Measurements from ENCODE around the gene PGBD5.

The PGBD5 gene

DNA sequence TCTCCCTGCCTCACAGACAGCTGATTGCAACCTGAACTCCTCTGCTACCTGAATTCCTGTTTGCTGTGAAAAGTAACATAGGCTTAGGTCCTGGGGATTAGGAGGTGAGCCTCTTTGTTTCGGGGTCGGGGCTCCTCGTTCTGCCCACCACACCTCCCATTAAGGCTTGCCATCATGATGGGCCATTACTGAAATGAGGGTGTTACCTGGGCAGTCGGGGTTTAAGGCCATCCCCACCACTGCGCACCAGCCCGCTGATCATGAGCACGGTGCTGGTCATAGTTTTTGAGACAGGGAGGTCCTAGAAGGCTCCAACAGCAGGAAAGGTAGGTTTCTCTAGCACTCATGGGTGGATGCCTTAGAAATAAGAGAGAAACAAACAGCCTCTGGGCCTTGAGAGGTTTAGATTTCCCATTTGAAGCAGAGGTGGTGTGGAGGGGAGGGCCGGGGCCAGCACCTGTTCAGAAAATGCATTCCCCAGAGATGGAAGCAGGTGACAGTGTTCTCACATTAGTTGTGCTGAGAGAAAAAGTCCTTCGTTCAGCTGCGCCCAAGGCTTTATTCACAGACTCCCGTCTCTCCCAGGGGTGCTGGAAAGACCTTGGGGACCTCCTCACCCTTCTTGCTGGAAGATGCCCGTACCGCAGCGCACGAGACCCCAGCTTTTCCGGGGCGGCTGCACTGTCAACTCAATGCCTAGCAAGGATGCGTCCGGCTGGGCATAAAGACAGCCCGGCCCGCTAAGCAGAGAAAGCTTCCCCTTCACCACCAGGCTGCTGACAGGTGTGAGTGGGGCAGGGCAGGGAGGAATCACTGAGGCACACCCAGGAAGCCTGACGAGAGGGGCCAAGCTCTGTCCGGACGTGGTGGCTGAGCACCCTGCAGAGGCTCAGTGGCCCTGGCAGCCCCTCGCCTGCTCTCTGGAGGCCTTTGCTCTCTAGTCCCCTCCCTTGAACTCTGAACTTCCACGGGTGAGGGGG lies 125.5 kb downstream of the PGBD5 start:
- no peaks in the 10 kb centered on the region for H3K27me3 ChIP-seq (replicated peaks)
- H3K36me3 ChIP-seq (replicated peaks) = no peaks in the 10 kb centered on the region
- in situ Hi-C loops (cut with HindIII; ENCODE audit: low pct_ligation_motif_present, low sequenced_read_pairs) = loop anchor here (25.0 kb wide), 1 partner anchor 663 kb away; the partner anchor contains the start of genes TAF5L and URB2
- DNase-seq = no peak
- H3K27ac ChIP-seq = no peak overlapping the region
- TF ChIP-seq, protein P1, sequence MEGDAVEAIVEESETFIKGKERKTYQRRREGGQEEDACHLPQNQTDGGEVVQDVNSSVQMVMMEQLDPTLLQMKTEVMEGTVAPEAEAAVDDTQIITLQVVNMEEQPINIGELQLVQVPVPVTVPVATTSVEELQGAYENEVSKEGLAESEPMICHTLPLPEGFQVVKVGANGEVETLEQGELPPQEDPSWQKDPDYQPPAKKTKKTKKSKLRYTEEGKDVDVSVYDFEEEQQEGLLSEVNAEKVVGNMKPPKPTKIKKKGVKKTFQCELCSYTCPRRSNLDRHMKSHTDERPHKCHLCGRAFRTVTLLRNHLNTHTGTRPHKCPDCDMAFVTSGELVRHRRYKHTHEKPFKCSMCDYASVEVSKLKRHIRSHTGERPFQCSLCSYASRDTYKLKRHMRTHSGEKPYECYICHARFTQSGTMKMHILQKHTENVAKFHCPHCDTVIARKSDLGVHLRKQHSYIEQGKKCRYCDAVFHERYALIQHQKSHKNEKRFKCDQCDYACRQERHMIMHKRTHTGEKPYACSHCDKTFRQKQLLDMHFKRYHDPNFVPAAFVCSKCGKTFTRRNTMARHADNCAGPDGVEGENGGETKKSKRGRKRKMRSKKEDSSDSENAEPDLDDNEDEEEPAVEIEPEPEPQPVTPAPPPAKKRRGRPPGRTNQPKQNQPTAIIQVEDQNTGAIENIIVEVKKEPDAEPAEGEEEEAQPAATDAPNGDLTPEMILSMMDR (IDR thresholded peaks at IDR 0.05; ENCODE audit: low read depth, low read length, missing control alignments) = no peak
- H3K4me3 ChIP-seq (ENCODE audit: low read depth, low read length) = no peak overlapping the region

DNA sequence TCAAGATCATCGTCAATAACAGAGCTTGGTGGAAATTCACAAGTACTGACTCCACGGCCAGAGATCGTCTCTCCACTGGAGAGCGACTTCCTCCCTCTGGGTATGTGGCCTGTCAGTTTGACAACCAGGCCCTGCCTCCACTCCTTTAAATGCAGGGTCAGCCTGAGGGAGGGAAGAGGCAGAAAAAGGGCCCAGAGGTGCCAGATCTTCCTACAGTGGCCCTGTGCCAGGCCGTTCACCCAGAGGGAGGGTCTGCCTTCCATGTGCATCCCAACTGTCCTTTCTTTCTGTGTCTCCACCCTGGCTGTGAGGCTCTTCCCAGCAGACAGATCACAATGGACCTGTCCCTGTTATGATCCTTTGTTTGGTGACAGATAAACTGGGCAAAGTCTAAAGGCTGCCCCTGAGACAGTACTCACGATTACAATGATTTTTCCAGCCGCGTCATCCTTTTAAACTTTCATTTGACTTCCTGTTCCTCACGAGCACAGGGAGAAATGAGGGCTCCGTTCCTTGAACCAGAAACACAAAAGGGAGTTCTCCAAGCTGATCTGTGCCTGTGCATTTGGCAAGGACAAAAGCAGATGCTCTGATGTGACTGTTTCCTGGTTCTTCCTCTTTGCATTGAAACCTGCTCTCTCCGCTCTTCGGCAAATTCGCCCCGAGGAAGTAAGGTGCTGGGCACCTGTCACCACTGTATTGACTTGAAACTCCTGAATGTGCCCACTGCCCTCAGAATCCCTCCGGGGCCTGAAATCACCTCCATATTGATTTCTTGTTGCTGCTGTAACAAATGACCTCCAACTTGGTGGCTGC lies 126.7 kb downstream of the PGBD5 start:
- no peaks in the 10 kb centered on the region for H3K27me3 ChIP-seq (replicated peaks)
- TF ChIP-seq, protein P1 (IDR thresholded peaks at IDR 0.05; ENCODE audit: low read depth, low read length, missing control alignments) = no peak
- DNase-seq = no peak
- no peak overlapping the region for H3K4me3 ChIP-seq (ENCODE audit: low read depth, low read length)
- no peak overlapping the region for H3K27ac ChIP-seq
- in situ Hi-C loops (cut with HindIII; ENCODE audit: low pct_ligation_motif_present, low sequenced_read_pairs) = loop anchor here (25.0 kb wide), 1 partner anchor 662 kb away; the partner anchor contains the start of genes TAF5L and URB2
- H3K36me3 ChIP-seq (replicated peaks) = no peaks in the 10 kb centered on the region

DNA sequence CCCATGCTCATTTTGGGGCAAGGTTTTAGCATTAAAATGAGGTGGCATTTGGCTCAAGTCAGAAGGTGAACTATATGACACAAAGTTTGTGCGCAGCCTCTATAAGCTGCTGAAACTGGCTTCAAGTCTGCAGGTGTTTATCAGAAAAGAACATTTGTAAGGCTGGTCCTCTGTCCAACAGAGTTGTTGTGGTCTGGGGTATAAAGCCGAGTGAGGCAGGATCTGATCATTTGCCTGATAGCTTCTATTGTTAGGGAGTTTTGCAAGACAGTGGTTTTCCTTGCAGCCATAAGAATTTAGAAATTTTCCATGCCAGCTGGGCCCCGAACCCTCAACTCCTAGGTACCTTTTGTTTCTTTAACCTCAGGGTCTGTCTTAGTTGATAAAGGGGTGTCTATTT lies 130.8 kb downstream of the PGBD5 start:
- in situ Hi-C loops (cut with HindIII; ENCODE audit: low pct_ligation_motif_present, low sequenced_read_pairs) = no loop called here
- Histone ChIP-seq H3K4me3 (ENCODE audit: low read depth, low read length) (no peak overlapping the region), H3K27ac (no peak overlapping the region), H3K36me3 (replicated peaks) (no peaks in the 10 kb centered on the region), H3K27me3 (replicated peaks) (peaks cover 7% of the 10 kb centered on the region)
- TF ChIP-seq, protein P1 (IDR thresholded peaks at IDR 0.05; ENCODE audit: low read depth, low read length, missing control alignments) = no peak
- DNase-seq = no peak

DNA sequence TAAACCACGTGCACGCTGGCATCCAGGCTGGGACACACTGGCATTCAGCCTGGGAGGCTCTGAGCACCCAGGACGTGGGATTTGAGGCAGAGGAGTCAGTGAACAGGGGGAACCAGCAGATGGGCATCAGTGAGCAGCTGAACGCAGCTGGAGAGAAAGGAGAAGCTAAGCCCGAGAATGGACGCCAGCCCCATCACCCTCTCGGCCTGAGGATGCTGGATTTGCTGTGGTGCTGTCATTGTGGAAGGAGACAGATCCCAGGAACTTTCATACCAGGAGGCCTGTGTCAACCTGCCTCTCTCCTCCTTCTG lies 132.8 kb downstream of the PGBD5 start:
- no peak for DNase-seq
- Histone ChIP-seq H3K27ac (no peak overlapping the region), H3K27me3 (replicated peaks) (peaks cover 7% of the 10 kb centered on the region), H3K4me3 (ENCODE audit: low read depth, low read length) (no peak overlapping the region), H3K36me3 (replicated peaks) (no peaks in the 10 kb centered on the region)
- in situ Hi-C loops (cut with HindIII; ENCODE audit: low pct_ligation_motif_present, low sequenced_read_pairs) = no loop called here
- TF ChIP-seq, protein P1 (IDR thresholded peaks at IDR 0.05; ENCODE audit: low read depth, low read length, missing control alignments) = no peak

DNA sequence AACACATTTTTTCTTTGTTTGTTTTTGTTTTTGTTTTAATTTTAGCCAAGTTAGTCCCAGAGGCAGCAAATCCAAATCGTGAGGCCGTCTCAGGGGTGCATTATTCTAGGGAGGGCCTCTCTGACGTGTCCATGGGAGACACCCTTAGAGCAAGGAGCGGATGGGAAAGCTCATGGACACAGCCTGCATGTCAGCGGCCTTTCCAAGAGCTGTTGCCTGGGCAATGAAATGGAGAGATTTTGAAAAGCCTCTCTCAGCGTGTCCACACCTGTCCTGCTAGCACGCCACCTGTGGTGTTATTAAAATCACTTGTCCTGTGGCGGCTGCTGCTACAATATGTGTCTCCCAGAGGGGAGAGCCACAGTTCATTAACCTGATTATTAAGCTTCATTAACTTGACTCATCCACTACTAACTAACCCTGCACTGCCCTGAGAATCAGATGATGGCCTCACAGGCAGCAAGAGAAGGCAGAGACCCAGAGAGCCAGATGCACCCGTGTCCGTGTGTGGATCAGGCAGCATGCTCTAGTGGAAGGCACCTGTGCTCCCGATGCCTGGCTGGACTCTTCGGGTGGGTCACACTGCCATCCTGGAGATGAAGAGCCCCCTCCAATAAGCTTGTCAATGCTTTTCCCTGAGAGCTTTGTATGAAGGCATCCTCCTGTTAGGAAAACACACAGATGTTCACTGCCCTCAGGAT lies 133.3 kb downstream of the PGBD5 start:
- in situ Hi-C loops (cut with HindIII; ENCODE audit: low pct_ligation_motif_present, low sequenced_read_pairs) = no loop called here
- Histone ChIP-seq H3K27ac (no peak overlapping the region), H3K4me3 (ENCODE audit: low read depth, low read length) (no peak overlapping the region), H3K27me3 (replicated peaks) (peaks cover 7% of the 10 kb centered on the region), H3K36me3 (replicated peaks) (no peaks in the 10 kb centered on the region)
- TF ChIP-seq, protein P1 (IDR thresholded peaks at IDR 0.05; ENCODE audit: low read depth, low read length, missing control alignments) = no peak
- no peak for DNase-seq

Data from brain microvascular endothelial cell (primary cell).